ENCODE measurements around the gene PSMD14. TPM values are rescaled to one million over a fixed set of nuclear protein-coding genes. Genes with fewer than 3 reads are reported as not detected.
"Not testable (repeated sequence)": the region's sequence is repeated elsewhere in the genome, so short reads cannot be mapped to it uniquely, and the experiment has no call there.

Gene PSMD14
- total and polyA plus RNA-seq, 2 experiments from 2014 or later: 31.9 to 79.6 TPM

GRCh38 chr2:161324876-161325275, 16.7 kb downstream of the PSMD14 start:
- DNase-seq (ENCODE audit: low read depth in 1 of 2, low spot score in 1 of 2): no peak
- no peaks in the 10 kb centered on the region for H3K27me3 ChIP-seq
- no peaks in the 10 kb centered on the region for H3K9me3 ChIP-seq (ENCODE audit: low read depth)
- H3K36me3 ChIP-seq: peaks cover 4% of the 10 kb centered on the region
- H3K27ac ChIP-seq: no peak overlapping the region
- TF ChIP-seq CTCF (IDR thresholded peaks at IDR 0.05; ENCODE audit: low read depth, low read length): no peak
- H3K4me1 ChIP-seq (ENCODE audit: low read depth): no peaks in the 10 kb centered on the region
- H3K4me3 ChIP-seq: no peak overlapping the region

- Histone ChIP-seq H3K4me3 (no peak overlapping the region), H3K4me1 (ENCODE audit: low read depth) (no peaks in the 10 kb centered on the region), H3K27ac (no peak overlapping the region), H3K27me3 (no peaks in the 10 kb centered on the region), H3K36me3 (peaks cover 4% of the 10 kb centered on the region), H3K9me3 (ENCODE audit: low read depth) (no peaks in the 10 kb centered on the region)
- peak in 1 of 2 donors; percentile 21 for DNase-seq (ENCODE audit: low read depth in 1 of 2, low spot score in 1 of 2)
- TF ChIP-seq CTCF (IDR thresholded peaks at IDR 0.05; ENCODE audit: low read depth, low read length): no peak
Observed at GRCh38 chr2:161327582-161327981, 19.4 kb downstream of the PSMD14 start.

- Histone ChIP-seq H3K36me3 (no peaks in the 10 kb centered on the region), H3K4me3 (no peak overlapping the region), H3K4me1 (ENCODE audit: low read depth) (no peaks in the 10 kb centered on the region), H3K9me3 (ENCODE audit: low read depth) (no peaks in the 10 kb centered on the region), H3K27ac (no peak overlapping the region), H3K27me3 (no peaks in the 10 kb centered on the region)
- TF ChIP-seq CTCF (IDR thresholded peaks at IDR 0.05; ENCODE audit: low read depth, low read length): no peak
- DNase-seq (ENCODE audit: low read depth in 1 of 2, low spot score in 1 of 2): no peak
Observed at GRCh38 chr2:161332371-161332967, 24.2 kb downstream of the PSMD14 start.

GRCh38 chr2:161335626-161336025, 27.4 kb downstream of the PSMD14 start:
- no peak for TF ChIP-seq CTCF (IDR thresholded peaks at IDR 0.05; ENCODE audit: low read depth, low read length)
- H3K27ac ChIP-seq: no peak overlapping the region

GRCh38 chr2:161337247-161337646, 29.0 kb downstream of the PSMD14 start:
- no peak for DNase-seq (ENCODE audit: low read depth in 1 of 2, low spot score in 1 of 2)
- no peak for TF ChIP-seq CTCF (IDR thresholded peaks at IDR 0.05; ENCODE audit: low read depth, low read length)

More at GRCh38 chr2:161335626-161336025, 27.4 kb downstream of the PSMD14 start:
- Histone ChIP-seq H3K4me3 (no peak overlapping the region), H3K36me3 (no peaks in the 10 kb centered on the region), H3K9me3 (ENCODE audit: low read depth) (no peaks in the 10 kb centered on the region), H3K4me1 (ENCODE audit: low read depth) (no peaks in the 10 kb centered on the region), H3K27me3 (no peaks in the 10 kb centered on the region)
- DNase-seq (ENCODE audit: low read depth in 1 of 2, low spot score in 1 of 2): no peak

GRCh38 chr2:161339532-161339931, 31.3 kb downstream of the PSMD14 start:
- H3K4me1 ChIP-seq (ENCODE audit: low read depth); H3K27me3 ChIP-seq; H3K9me3 ChIP-seq (ENCODE audit: low read depth); DNase-seq (ENCODE audit: low read depth in 1 of 2, low spot score in 1 of 2); H3K4me3 ChIP-seq; H3K36me3 ChIP-seq; H3K27ac ChIP-seq: not testable (repeated sequence)

More at GRCh38 chr2:161337247-161337646, 29.0 kb downstream of the PSMD14 start:
- Histone ChIP-seq H3K4me1 (ENCODE audit: low read depth) (no peaks in the 10 kb centered on the region), H3K27ac (no peak overlapping the region), H3K27me3 (no peaks in the 10 kb centered on the region), H3K9me3 (ENCODE audit: low read depth) (no peaks in the 10 kb centered on the region), H3K4me3 (no peak overlapping the region), H3K36me3 (no peaks in the 10 kb centered on the region)

- peak; percentile 9 to 32 for DNase-seq (ENCODE audit: low read depth in 1 of 2, low spot score in 1 of 2)
- not testable (repeated sequence) for H3K4me1 ChIP-seq (ENCODE audit: low read depth); H3K27me3 ChIP-seq; H3K9me3 ChIP-seq (ENCODE audit: low read depth); H3K36me3 ChIP-seq; H3K4me3 ChIP-seq; H3K27ac ChIP-seq
Observed at GRCh38 chr2:161340930-161341413, 32.7 kb downstream of the PSMD14 start.

All from cardiac muscle cell (in vitro differentiated cells and primary cell).